ENCODE measurements around the gene GSK3A. TPM values are rescaled to one million over a fixed set of nuclear protein-coding genes. Genes with fewer than 3 reads are reported as not detected.
A peak's percentile ranks its signal among the peaks of the same experiment; 100 is the strongest.

GSK3A gene
- total and polyA plus RNA-seq, 9 of the 15 experiments (the other 6 are each of a cell fraction or from before 2014, with no cell fraction given), result 0.62 to 90.7 (median 33.3) TPM

GRCh38 chr19:42217520-42218437, 24.6 kb downstream of the GSK3A start, which contains the start of gene DEDD2 (continued):
- TF ChIP-seq, protein P1, sequence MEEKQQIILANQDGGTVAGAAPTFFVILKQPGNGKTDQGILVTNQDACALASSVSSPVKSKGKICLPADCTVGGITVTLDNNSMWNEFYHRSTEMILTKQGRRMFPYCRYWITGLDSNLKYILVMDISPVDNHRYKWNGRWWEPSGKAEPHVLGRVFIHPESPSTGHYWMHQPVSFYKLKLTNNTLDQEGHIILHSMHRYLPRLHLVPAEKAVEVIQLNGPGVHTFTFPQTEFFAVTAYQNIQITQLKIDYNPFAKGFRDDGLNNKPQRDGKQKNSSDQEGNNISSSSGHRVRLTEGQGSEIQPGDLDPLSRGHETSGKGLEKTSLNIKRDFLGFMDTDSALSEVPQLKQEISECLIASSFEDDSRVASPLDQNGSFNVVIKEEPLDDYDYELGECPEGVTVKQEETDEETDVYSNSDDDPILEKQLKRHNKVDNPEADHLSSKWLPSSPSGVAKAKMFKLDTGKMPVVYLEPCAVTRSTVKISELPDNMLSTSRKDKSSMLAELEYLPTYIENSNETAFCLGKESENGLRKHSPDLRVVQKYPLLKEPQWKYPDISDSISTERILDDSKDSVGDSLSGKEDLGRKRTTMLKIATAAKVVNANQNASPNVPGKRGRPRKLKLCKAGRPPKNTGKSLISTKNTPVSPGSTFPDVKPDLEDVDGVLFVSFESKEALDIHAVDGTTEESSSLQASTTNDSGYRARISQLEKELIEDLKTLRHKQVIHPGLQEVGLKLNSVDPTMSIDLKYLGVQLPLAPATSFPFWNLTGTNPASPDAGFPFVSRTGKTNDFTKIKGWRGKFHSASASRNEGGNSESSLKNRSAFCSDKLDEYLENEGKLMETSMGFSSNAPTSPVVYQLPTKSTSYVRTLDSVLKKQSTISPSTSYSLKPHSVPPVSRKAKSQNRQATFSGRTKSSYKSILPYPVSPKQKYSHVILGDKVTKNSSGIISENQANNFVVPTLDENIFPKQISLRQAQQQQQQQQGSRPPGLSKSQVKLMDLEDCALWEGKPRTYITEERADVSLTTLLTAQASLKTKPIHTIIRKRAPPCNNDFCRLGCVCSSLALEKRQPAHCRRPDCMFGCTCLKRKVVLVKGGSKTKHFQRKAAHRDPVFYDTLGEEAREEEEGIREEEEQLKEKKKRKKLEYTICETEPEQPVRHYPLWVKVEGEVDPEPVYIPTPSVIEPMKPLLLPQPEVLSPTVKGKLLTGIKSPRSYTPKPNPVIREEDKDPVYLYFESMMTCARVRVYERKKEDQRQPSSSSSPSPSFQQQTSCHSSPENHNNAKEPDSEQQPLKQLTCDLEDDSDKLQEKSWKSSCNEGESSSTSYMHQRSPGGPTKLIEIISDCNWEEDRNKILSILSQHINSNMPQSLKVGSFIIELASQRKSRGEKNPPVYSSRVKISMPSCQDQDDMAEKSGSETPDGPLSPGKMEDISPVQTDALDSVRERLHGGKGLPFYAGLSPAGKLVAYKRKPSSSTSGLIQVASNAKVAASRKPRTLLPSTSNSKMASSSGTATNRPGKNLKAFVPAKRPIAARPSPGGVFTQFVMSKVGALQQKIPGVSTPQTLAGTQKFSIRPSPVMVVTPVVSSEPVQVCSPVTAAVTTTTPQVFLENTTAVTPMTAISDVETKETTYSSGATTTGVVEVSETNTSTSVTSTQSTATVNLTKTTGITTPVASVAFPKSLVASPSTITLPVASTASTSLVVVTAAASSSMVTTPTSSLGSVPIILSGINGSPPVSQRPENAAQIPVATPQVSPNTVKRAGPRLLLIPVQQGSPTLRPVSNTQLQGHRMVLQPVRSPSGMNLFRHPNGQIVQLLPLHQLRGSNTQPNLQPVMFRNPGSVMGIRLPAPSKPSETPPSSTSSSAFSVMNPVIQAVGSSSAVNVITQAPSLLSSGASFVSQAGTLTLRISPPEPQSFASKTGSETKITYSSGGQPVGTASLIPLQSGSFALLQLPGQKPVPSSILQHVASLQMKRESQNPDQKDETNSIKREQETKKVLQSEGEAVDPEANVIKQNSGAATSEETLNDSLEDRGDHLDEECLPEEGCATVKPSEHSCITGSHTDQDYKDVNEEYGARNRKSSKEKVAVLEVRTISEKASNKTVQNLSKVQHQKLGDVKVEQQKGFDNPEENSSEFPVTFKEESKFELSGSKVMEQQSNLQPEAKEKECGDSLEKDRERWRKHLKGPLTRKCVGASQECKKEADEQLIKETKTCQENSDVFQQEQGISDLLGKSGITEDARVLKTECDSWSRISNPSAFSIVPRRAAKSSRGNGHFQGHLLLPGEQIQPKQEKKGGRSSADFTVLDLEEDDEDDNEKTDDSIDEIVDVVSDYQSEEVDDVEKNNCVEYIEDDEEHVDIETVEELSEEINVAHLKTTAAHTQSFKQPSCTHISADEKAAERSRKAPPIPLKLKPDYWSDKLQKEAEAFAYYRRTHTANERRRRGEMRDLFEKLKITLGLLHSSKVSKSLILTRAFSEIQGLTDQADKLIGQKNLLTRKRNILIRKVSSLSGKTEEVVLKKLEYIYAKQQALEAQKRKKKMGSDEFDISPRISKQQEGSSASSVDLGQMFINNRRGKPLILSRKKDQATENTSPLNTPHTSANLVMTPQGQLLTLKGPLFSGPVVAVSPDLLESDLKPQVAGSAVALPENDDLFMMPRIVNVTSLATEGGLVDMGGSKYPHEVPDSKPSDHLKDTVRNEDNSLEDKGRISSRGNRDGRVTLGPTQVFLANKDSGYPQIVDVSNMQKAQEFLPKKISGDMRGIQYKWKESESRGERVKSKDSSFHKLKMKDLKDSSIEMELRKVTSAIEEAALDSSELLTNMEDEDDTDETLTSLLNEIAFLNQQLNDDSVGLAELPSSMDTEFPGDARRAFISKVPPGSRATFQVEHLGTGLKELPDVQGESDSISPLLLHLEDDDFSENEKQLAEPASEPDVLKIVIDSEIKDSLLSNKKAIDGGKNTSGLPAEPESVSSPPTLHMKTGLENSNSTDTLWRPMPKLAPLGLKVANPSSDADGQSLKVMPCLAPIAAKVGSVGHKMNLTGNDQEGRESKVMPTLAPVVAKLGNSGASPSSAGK (IDR thresholded peaks at IDR 0.05), result no peak; the same call in 1 of the 2 replicates
- TF ChIP-seq C11orf30 (IDR thresholded peaks at IDR 0.05; ENCODE audit: low read depth) (no peak), TRIM24 (IDR thresholded peaks at IDR 0.05) (no peak), THRB (CRISPR knock-in tag; conservative IDR thresholded peaks at IDR 0.05) (no peak), ARID4B (CRISPR knock-in tag; IDR thresholded peaks at IDR 0.05) (peak; percentile 67), NFXL1 (CRISPR knock-in tag; IDR thresholded peaks at IDR 0.05) (no peak), SAP30 (IDR thresholded peaks at IDR 0.05; ENCODE audit: borderline replicate concordance, insufficient read depth, low read depth, low read length, poor library complexity, severe bottlenecking) (peak; percentile 77), SRSF7 (optimal IDR thresholded peaks at IDR 0.05; ENCODE audit: low read depth, low read length) (no peak), NR3C1 (CRISPR knock-in tag; IDR thresholded peaks at IDR 0.05) (no peak)
